HEK293 (cell line): Measurements from ENCODE around the gene NLRP11.

Experiments used
- CTCF ChIA-PET: fragments of 350-600 bp; formaldehyde crosslinking; extraction: SDS; loops from one replicate; lab custom pipeline; 2021; ENCODE audit warnings: antibody characterized with exemption; lab: Yijun Ruan, JAX
- POLR2A ChIA-PET: fragments of 300-600 bp; formaldehyde crosslinking; extraction: SDS; loops from one replicate; lab custom pipeline; 2020; ENCODE audit warnings: antibody characterized with exemption, inconsistent platforms; lab: Yijun Ruan, JAX
- H3K27ac ChIP-seq: fragments of 200-500 bp; sonication (Bioruptor generic); 2 replicates; pipeline ENCODE4 v1.5.1; 2014; ENCODE audit warnings: low read depth, low read length, control low read depth, inconsistent platforms; ENCODE audit errors: extremely low read depth
- H3K36me3 ChIP-seq, 2 experiments: fragments of 200-500 bp in 1 of 2; sonication (Bioruptor generic) in 1 of 2; 1 replicate in 1 of 2; 2 replicates in 1 of 2; pipeline ENCODE4 v1.5.1; 2014 to 2017; ENCODE audit warnings: inconsistent platforms in 2 of 2, low read length in 2 of 2; ENCODE audit not compliant: control insufficient read depth in 2 of 2, insufficient read depth in 1 of 2
- H3K4me1 ChIP-seq: fragments of 200-500 bp; sonication (Bioruptor generic); 2 replicates; pipeline ENCODE4 v1.5.1; 2014; ENCODE audit warnings: mild to moderate bottlenecking, low read length, inconsistent platforms; ENCODE audit not compliant: control insufficient read depth, insufficient read depth
- H3K4me3 ChIP-seq: 2 replicates; pipeline ENCODE4 v1.5.1; 2011; ENCODE audit warnings: low read depth, mild to moderate bottlenecking, control low read depth, low read length, moderate library complexity
- H3K9me3 ChIP-seq: fragments of 200-500 bp; sonication (Bioruptor generic); 2 replicates; pipeline ENCODE4 v1.5.1; 2014; ENCODE audit warnings: low read depth, low read length, inconsistent platforms; ENCODE audit not compliant: control insufficient read depth, insufficient read depth
- EGR2 ChIP-seq: fragments of 450-650 bp; formaldehyde crosslinking; IDR thresholded peaks from 2 replicates; pipeline ENCODE4 v1.5.1; 2016; ENCODE audit warnings: low read depth, missing biosample characterization, missing genetic modification characterization
- IKZF3 ChIP-seq: fragments of 450-650 bp; IDR thresholded peaks from 2 replicates; pipeline ENCODE4 v1.5.0; 2018; ENCODE audit warnings: missing biosample characterization, mild to moderate bottlenecking, missing genetic modification characterization, moderate library complexity
- KLF1 ChIP-seq: fragments of 450-650 bp; formaldehyde crosslinking; IDR thresholded peaks from 2 replicates; pipeline ENCODE4 v1.5.1; 2016; ENCODE audit warnings: missing biosample characterization, missing genetic modification characterization
- PRDM2 ChIP-seq: fragments of 450-650 bp; formaldehyde crosslinking; IDR thresholded peaks from 2 replicates; pipeline ENCODE4 v1.5.1; 2016; ENCODE audit warnings: missing biosample characterization, missing genetic modification characterization, borderline replicate concordance
- SP7 ChIP-seq: fragments of 450-650 bp; formaldehyde crosslinking; IDR thresholded peaks from 2 replicates; pipeline ENCODE4 v1.5.1; 2016; ENCODE audit warnings: missing biosample characterization, missing genetic modification characterization
- ZBTB10 ChIP-seq: fragments of 450-650 bp; formaldehyde crosslinking; IDR thresholded peaks from 2 replicates; pipeline ENCODE4 v1.5.1; 2016; ENCODE audit warnings: missing biosample characterization, missing genetic modification characterization
- ZBTB17 ChIP-seq: fragments of 450-650 bp; formaldehyde crosslinking; IDR thresholded peaks from 2 replicates; pipeline ENCODE4 v1.5.1; 2016; ENCODE audit warnings: missing biosample characterization, missing genetic modification characterization
- ZEB2 ChIP-seq: fragments of 450-650 bp; formaldehyde crosslinking; IDR thresholded peaks from 2 replicates; pipeline ENCODE4 v1.5.1; 2016; ENCODE audit warnings: missing biosample characterization, missing genetic modification characterization
- ZFP37 ChIP-seq: fragments of 450-650 bp; formaldehyde crosslinking; IDR thresholded peaks from 2 replicates; pipeline ENCODE4 v1.5.1; 2016; ENCODE audit warnings: missing biosample characterization, missing genetic modification characterization
- ZNF133 ChIP-seq: fragments of 450-650 bp; formaldehyde crosslinking; IDR thresholded peaks from 2 replicates; pipeline ENCODE4 v1.5.1; 2016; ENCODE audit warnings: missing biosample characterization, missing genetic modification characterization
- ZNF138 ChIP-seq: fragments of 450-650 bp; formaldehyde crosslinking; IDR thresholded peaks from 2 replicates; pipeline ENCODE4 v1.5.1; 2016; ENCODE audit warnings: missing biosample characterization, missing genetic modification characterization, borderline replicate concordance
- ZNF146 ChIP-seq: fragments of 450-650 bp; formaldehyde crosslinking; IDR thresholded peaks from 2 replicates; pipeline ENCODE4 v1.5.1; 2016; ENCODE audit warnings: missing biosample characterization, missing genetic modification characterization
- ZNF157 ChIP-seq: fragments of 450-650 bp; formaldehyde crosslinking; IDR thresholded peaks from 2 replicates; pipeline ENCODE4 v1.5.1; 2016; ENCODE audit warnings: missing biosample characterization, missing genetic modification characterization
- ZNF175 ChIP-seq: fragments of 450-650 bp; formaldehyde crosslinking; IDR thresholded peaks from 2 replicates; pipeline ENCODE4 v1.5.1; 2016; ENCODE audit warnings: missing biosample characterization, missing genetic modification characterization
- ZNF2 ChIP-seq: fragments of 450-650 bp; formaldehyde crosslinking; IDR thresholded peaks from 2 replicates; pipeline ENCODE4 v1.5.1; 2016; ENCODE audit warnings: missing biosample characterization, missing genetic modification characterization
- ZNF211 ChIP-seq: fragments of 450-650 bp; formaldehyde crosslinking; IDR thresholded peaks from 2 replicates; pipeline ENCODE4 v1.5.1; 2016; ENCODE audit warnings: low read depth, missing biosample characterization, missing genetic modification characterization
- ZNF366 ChIP-seq: fragments of 450-650 bp; formaldehyde crosslinking; conservative IDR thresholded peaks from 2 replicates; pipeline ENCODE4 v1.5.1; 2016; ENCODE audit warnings: missing biosample characterization, missing genetic modification characterization
- ZNF423 ChIP-seq: fragments of 450-650 bp; formaldehyde crosslinking; IDR thresholded peaks from 2 replicates; pipeline ENCODE4 v1.5.1; 2016; ENCODE audit warnings: missing biosample characterization, missing genetic modification characterization
- ZNF488 ChIP-seq: fragments of 450-650 bp; formaldehyde crosslinking; IDR thresholded peaks from 2 replicates; pipeline ENCODE4 v1.5.1; 2016; ENCODE audit warnings: missing biosample characterization, missing genetic modification characterization
- ZNF544 ChIP-seq: fragments of 450-650 bp; formaldehyde crosslinking; IDR thresholded peaks from 2 replicates; pipeline ENCODE4 v1.5.0; 2017; ENCODE audit warnings: missing biosample characterization, missing genetic modification characterization
- ZNF654 ChIP-seq: fragments of 450-650 bp; formaldehyde crosslinking; IDR thresholded peaks from 2 replicates; pipeline ENCODE4 v1.5.1; 2016; ENCODE audit warnings: low read depth, missing biosample characterization, missing genetic modification characterization
- ZNF658 ChIP-seq: fragments of 450-650 bp; formaldehyde crosslinking; IDR thresholded peaks from 2 replicates; pipeline ENCODE4; 2016; ENCODE audit warnings: missing biosample characterization, missing genetic modification characterization
- ZNF707 ChIP-seq: fragments of 450-650 bp; formaldehyde crosslinking; IDR thresholded peaks from 2 replicates; pipeline ENCODE4 v1.5.1; 2016; ENCODE audit warnings: missing biosample characterization, missing genetic modification characterization
- ZNF791 ChIP-seq: fragments of 450-650 bp; formaldehyde crosslinking; IDR thresholded peaks from 2 replicates; pipeline ENCODE4 v1.5.1; 2016; ENCODE audit warnings: missing biosample characterization, missing genetic modification characterization
- ZNF830 ChIP-seq: fragments of 450-650 bp; IDR thresholded peaks from 2 replicates; pipeline ENCODE4 v1.5.0; 2018; ENCODE audit warnings: missing biosample characterization, missing genetic modification characterization, low read depth, mild to moderate bottlenecking, moderate library complexity
- ZSCAN4 ChIP-seq: fragments of 450-650 bp; formaldehyde crosslinking; IDR thresholded peaks from 2 replicates; pipeline ENCODE4 v1.5.1; 2017; ENCODE audit warnings: missing biosample characterization, missing genetic modification characterization

NLRP11 gene

GRCh38 chr19:55753401-55753800, 78.4 kb downstream of the NLRP11 start (continued):
- TF ChIP-seq ZBTB10 (tag by site-specific recombination) (no peak), ZNF146 (tag by site-specific recombination) (no peak)

- H3K36me3 ChIP-seq, result no peaks in the 10 kb centered on the region
- ChIA-PET POLR2A (no interaction called here), CTCF (interaction anchor here (0.7 kb wide), 1 partner anchor 502 kb away, joined by 4 read pairs; no protein-coding TSS in a partner anchor)
- TF ChIP-seq ZNF488 (no peak), ZNF658 (tag by site-specific recombination) (no peak), ZFP37 (tag by site-specific recombination) (no peak), ZNF707 (tag by site-specific recombination) (no peak), ZNF2 (tag by site-specific recombination) (no peak), ZNF830 (tag by site-specific recombination) (no peak), ZNF133 (no peak), ZNF138 (tag by site-specific recombination) (no peak), ZNF654 (tag by site-specific recombination) (no peak), ZNF157 (tag by site-specific recombination) (no peak), ZNF423 (tag by site-specific recombination) (no peak)
- no peaks in the 10 kb centered on the region for H3K9me3 ChIP-seq
- H3K4me3 ChIP-seq, result no peak overlapping the region
- no peak overlapping the region for H3K27ac ChIP-seq
- H3K4me1 ChIP-seq, result no peaks in the 10 kb centered on the region
These were observed 81.1 kb downstream of the NLRP11 start for GRCh38 chr19:55750715-55751114.

GRCh38 chr19:55738302-55738701, 93.5 kb downstream of the NLRP11 start, which contains the start of gene NLRP9:
TSS of gene NLRP9 (minus strand) at chr19:55738402. CDS start at chr19:55738374, 28 bp downstream.
- CTCF ChIA-PET, result interaction anchor here (0.6 kb wide), 1 partner anchor 228 kb away, joined by 4 read pairs; no protein-coding TSS in a partner anchor
- H3K36me3 ChIP-seq, result no peaks in the 10 kb centered on the region
- H3K4me1 ChIP-seq, result no peaks in the 10 kb centered on the region
- no peaks in the 10 kb centered on the region for H3K9me3 ChIP-seq
- POLR2A ChIA-PET, result no interaction called here
- H3K4me3 ChIP-seq, result no peak within 1 kb of the TSS
- no peak within 1 kb of the TSS for H3K27ac ChIP-seq
- TF ChIP-seq ZNF544 (tag by site-specific recombination) (no peak), ZNF175 (tag by site-specific recombination) (no peak), ZNF211 (tag by site-specific recombination) (no peak), ZNF791 (tag by site-specific recombination) (no peak), EGR2 (tag by site-specific recombination) (no peak), ZSCAN4 (tag by site-specific recombination) (no peak), SP7 (no peak), IKZF3 (tag by site-specific recombination) (no peak), ZEB2 (tag by site-specific recombination) (no peak), PRDM2 (tag by site-specific recombination) (no peak), ZNF366 (tag by site-specific recombination) (no peak), ZBTB17 (tag by site-specific recombination) (no peak), KLF1 (tag by site-specific recombination) (no peak)
